K562 (cell line): ENCODE results near the gene WDR47. TPM values are rescaled to one million over a fixed set of nuclear protein-coding genes. Genes with fewer than 3 reads are reported as not detected.

Experiments used
- ARID2 ChIP-seq: fragments of 450-650 bp; IDR thresholded peaks from 2 replicates; pipeline ENCODE4 v1.6.1; 2017; ENCODE audit warnings: antibody characterized with exemption, mild to moderate bottlenecking
- CEBPG ChIP-seq, 3 experiments: fragments of 200-800 bp in 1 of 3; sonication (Bioruptor generic) in 1 of 3; sonication (generic) in 1 of 3; formaldehyde crosslinking in 1 of 3; IDR thresholded peaks in 2 of 3; conservative IDR thresholded peaks in 1 of 3; 2 replicates each; pipeline versions ENCODE4 v1.6.1 to v1.8.0; 2016 to 2022; ENCODE audit warnings: missing compliant biosample characterization in 2 of 3, missing genetic modification characterization in 2 of 3, mild to moderate bottlenecking in 1 of 3, missing genetic modification reagents in 1 of 3
- GABPB2 ChIP-seq: fragments of 250-450 bp; sonication (Bioruptor Pico); conservative IDR thresholded peaks from 2 replicates; pipeline ENCODE4 v1.5.1; 2021; ENCODE audit warnings: mild to moderate bottlenecking
- HEY1 ChIP-seq: fragments of 250-450 bp; sonication (Bioruptor Pico); IDR thresholded peaks from 2 replicates; pipeline ENCODE4 v1.5.0; 2020; ENCODE audit warnings: mild to moderate bottlenecking, moderate library complexity, borderline replicate concordance
- HIVEP1 ChIP-seq: fragments of 250-450 bp; sonication (Bioruptor Pico); IDR thresholded peaks from 2 replicates; pipeline ENCODE4 v1.4.0; 2020; ENCODE audit warnings: mild to moderate bottlenecking
- HMBOX1 ChIP-seq: sonication (generic); IDR thresholded peaks from 2 replicates; pipeline ENCODE4 v1.6.1; 2016
- HMGN3 ChIP-seq: IDR thresholded peaks from 2 replicates; pipeline ENCODE4 v1.6.1; 2011; ENCODE audit warnings: borderline replicate concordance, low read depth, mild to moderate bottlenecking, mixed read lengths, low read length; ENCODE audit not compliant: insufficient read length; ENCODE audit errors: extremely low read depth
- KDM2B ChIP-seq: fragments of 250-450 bp; sonication (Bioruptor Pico); IDR thresholded peaks from 2 replicates; pipeline ENCODE4 v1.8.0; 2021; ENCODE audit warnings: mild to moderate bottlenecking, moderate library complexity
- L3MBTL2 ChIP-seq: fragments of 450-650 bp; IDR thresholded peaks from 2 replicates; pipeline ENCODE4 v1.6.1; 2016; ENCODE audit warnings: mild to moderate bottlenecking, moderate library complexity
- LEF1 ChIP-seq: fragments of 450-650 bp; IDR thresholded peaks from 2 replicates; pipeline ENCODE4 v1.6.1; 2016; ENCODE audit warnings: mild to moderate bottlenecking
- PHTF2 ChIP-seq: fragments of 250-450 bp; sonication (Bioruptor Pico); IDR thresholded peaks from 2 replicates; pipeline ENCODE4 v1.5.0; 2021; ENCODE audit warnings: mild to moderate bottlenecking
- POU5F1 ChIP-seq: fragments of 150-350 bp; IDR thresholded peaks from 2 replicates; pipeline ENCODE4 v1.6.1; 2014; ENCODE audit warnings: borderline replicate concordance, low read length, low read depth, mild to moderate bottlenecking; ENCODE audit not compliant: partially characterized antibody
- PRPF4 ChIP-seq: fragments of 200-400 bp; formaldehyde crosslinking; IDR thresholded peaks from one replicate; pipeline ENCODE4 v1.6.1; 2017; ENCODE audit warnings: low read length, low read depth, mild to moderate bottlenecking; ENCODE audit not compliant: insufficient read depth, poor library complexity, severe bottlenecking
- SNAPC5 ChIP-seq: fragments of 250-450 bp; sonication (Bioruptor Pico); IDR thresholded peaks from 2 replicates; pipeline ENCODE4 v1.8.0; 2021; ENCODE audit warnings: moderate library complexity, mild to moderate bottlenecking, inconsistent platforms
- TCF15 ChIP-seq: fragments of 250-450 bp; sonication (Bioruptor Pico); IDR thresholded peaks from 2 replicates; pipeline ENCODE4 v1.8.0; 2022; ENCODE audit warnings: moderate library complexity, mild to moderate bottlenecking, inconsistent platforms
- THAP12 ChIP-seq: fragments of 250-450 bp; sonication (Bioruptor Pico); IDR thresholded peaks from 2 replicates; pipeline ENCODE4 v1.9.0; 2021; ENCODE audit warnings: mild to moderate bottlenecking, inconsistent platforms
- TOE1 ChIP-seq, 2 experiments: fragments of 450-650 bp in 1 of 2; sonication (generic) in 1 of 2; formaldehyde crosslinking in 1 of 2; IDR thresholded peaks; 2 replicates each; pipeline versions ENCODE4 v1.7.1 to v1.8.0; 2016 to 2022; ENCODE audit warnings: borderline replicate concordance in 2 of 2, mild to moderate bottlenecking in 2 of 2, antibody characterized with exemption in 1 of 2, inconsistent platforms in 1 of 2, low read depth in 1 of 2, missing genetic modification reagents in 1 of 2, moderate library complexity in 1 of 2
- ZBTB43 ChIP-seq: sonication (generic); formaldehyde crosslinking; IDR thresholded peaks from 2 replicates; pipeline ENCODE4 v1.8.0; 2023; ENCODE audit warnings: mild to moderate bottlenecking, missing genetic modification reagents
- ZNF431 ChIP-seq: sonication (generic); formaldehyde crosslinking; IDR thresholded peaks from 2 replicates; pipeline ENCODE4 v1.8.0; 2022; ENCODE audit warnings: mild to moderate bottlenecking, missing genetic modification reagents
- ZNF511 ChIP-seq: sonication (generic); formaldehyde crosslinking; IDR thresholded peaks from 2 replicates; pipeline ENCODE4 v1.8.0; 2022; ENCODE audit warnings: mild to moderate bottlenecking, missing genetic modification reagents
- ZNF79 ChIP-seq: fragments of 250-450 bp; sonication (Bioruptor Pico); IDR thresholded peaks from 2 replicates; pipeline ENCODE4 v1.4.0; 2020; ENCODE audit warnings: low read depth, mild to moderate bottlenecking, moderate library complexity
- polyA plus RNA-seq, 8 experiments: library from polyadenylated mRNA; depleted of rRNA in 4 of 8; stranded (reverse) in 5 of 8; unstranded in 3 of 8; fragments of >200 nt; fragmentation: Nextera tagmentation in 2 of 8; fragmentation: Illumina TruSeq in 1 of 8; extraction: Ambion mirVana in 2 of 8; extraction: Trizol in 1 of 8; gene quantifications; 2 replicates each; pipeline versions ENCODE4 v1.2.1 to v1.2.3, GENCODE V29; 2011 to 2014; ENCODE audit warnings: inconsistent platforms in 1 of 8, missing spikeins in 1 of 8
- total RNA-seq, 7 experiments: library from RNA; depleted of rRNA in 6 of 7; stranded (reverse); fragments of >200 nt in 6 of 7; fragmentation: Illumina TruSeq in 2 of 7; extraction: Trizol in 2 of 7; gene quantifications; 2 replicates each; pipeline versions ENCODE4 v1.2.1 to v1.2.3, GENCODE V29; 2011 to 2021; ENCODE audit warnings: low replicate concordance in 1 of 7

The WDR47 gene
- total and polyA plus RNA-seq, 9 of the 15 experiments (the other 6 are each of a cell fraction or from before 2014, with no cell fraction given), result 1.3 to 10.1 (median 4.9) TPM

- peak; percentile 85 for TF ChIP-seq HMGN3
- TF ChIP-seq POU5F1, result no peak
- TF ChIP-seq TOE1 (IDR thresholded peaks at IDR 0.05; ENCODE audit: borderline replicate concordance), result 0 out of 2 replicates have a peak, but pooled peaks have one; percentile 5
- no peak for TF ChIP-seq TOE1 (CRISPR knock-in tag; IDR thresholded peaks at IDR 0.05; ENCODE audit: borderline replicate concordance, low read depth)
- no peak for TF ChIP-seq LEF1
- TF ChIP-seq TCF15 (CRISPR knock-in tag), result no peak
- no peak for TF ChIP-seq HIVEP1 (CRISPR knock-in tag)
- peak; percentile 86; the same call in 1 of the 2 replicates for TF ChIP-seq ZNF511 (CRISPR knock-in tag)
- no peak for TF ChIP-seq ARID2
- TF ChIP-seq GABPB2 (CRISPR knock-in tag), result 0 out of 2 replicates have a peak, but pooled peaks have one; percentile 54
- TF ChIP-seq CEBPG (CRISPR knock-in tag; IDR thresholded peaks at IDR 0.05), result no peak
- no peak for TF ChIP-seq CEBPG (tag; conservative IDR thresholded peaks at IDR 0.05 in 1 of 2, IDR thresholded peaks at IDR 0.05 in 1 of 2)
- no peak for TF ChIP-seq PHTF2 (CRISPR knock-in tag)
- no peak for TF ChIP-seq HEY1
- TF ChIP-seq KDM2B (CRISPR knock-in tag), result no peak
- TF ChIP-seq ZNF431 (CRISPR knock-in tag), result no peak; the same call in 1 of the 2 replicates
- peak; percentile 82; the same call in 1 of the 2 replicates for TF ChIP-seq ZBTB43
- TF ChIP-seq PRPF4, result peak; percentile 82
- TF ChIP-seq SNAPC5 (CRISPR knock-in tag), result no peak
- no peak for TF ChIP-seq HMBOX1
- TF ChIP-seq THAP12 (CRISPR knock-in tag), result peak; percentile 96
- TF ChIP-seq ZNF79 (CRISPR knock-in tag), result no peak
- TF ChIP-seq L3MBTL2, result peak; percentile 97
Observed at GRCh38 chr1:108963052-108963686, 78.7 kb downstream of the WDR47 start, which contains the start of gene CLCC1 (continued).
